Measurements from ENCODE around the gene NSD2.

DNA sequence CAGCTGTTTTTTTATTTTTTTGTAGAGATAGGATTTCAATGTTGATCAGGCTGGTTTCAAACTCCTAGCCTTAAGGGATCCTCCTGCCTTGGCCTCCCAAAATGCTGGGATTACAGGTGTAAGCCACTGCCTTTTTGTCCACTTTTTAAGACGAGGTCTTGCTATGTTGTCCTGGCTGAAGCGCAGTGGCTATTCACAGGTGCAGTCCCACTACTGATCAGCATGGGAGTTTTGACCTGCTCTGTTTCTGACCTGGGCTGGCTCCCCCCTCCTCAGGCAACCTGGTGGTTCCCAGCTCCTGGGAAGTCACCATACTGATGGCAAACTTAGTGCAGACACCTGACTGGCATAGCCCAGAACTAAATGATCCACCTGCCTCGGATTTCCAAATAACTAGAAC lies 2.3 kb upstream of the NSD2 start:
- TF ChIP-seq, protein P1, sequence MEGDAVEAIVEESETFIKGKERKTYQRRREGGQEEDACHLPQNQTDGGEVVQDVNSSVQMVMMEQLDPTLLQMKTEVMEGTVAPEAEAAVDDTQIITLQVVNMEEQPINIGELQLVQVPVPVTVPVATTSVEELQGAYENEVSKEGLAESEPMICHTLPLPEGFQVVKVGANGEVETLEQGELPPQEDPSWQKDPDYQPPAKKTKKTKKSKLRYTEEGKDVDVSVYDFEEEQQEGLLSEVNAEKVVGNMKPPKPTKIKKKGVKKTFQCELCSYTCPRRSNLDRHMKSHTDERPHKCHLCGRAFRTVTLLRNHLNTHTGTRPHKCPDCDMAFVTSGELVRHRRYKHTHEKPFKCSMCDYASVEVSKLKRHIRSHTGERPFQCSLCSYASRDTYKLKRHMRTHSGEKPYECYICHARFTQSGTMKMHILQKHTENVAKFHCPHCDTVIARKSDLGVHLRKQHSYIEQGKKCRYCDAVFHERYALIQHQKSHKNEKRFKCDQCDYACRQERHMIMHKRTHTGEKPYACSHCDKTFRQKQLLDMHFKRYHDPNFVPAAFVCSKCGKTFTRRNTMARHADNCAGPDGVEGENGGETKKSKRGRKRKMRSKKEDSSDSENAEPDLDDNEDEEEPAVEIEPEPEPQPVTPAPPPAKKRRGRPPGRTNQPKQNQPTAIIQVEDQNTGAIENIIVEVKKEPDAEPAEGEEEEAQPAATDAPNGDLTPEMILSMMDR (IDR thresholded peaks at IDR 0.05; ENCODE audit: insufficient read depth, low read length, poor library complexity, severe bottlenecking) = no peak
- TF ChIP-seq EZH2phosphoT487 (conservative IDR thresholded peaks at IDR 0.05; ENCODE audit: low read length) = no peak

Data from SU-DHL-6 (cell line).